Measurements from ENCODE around the gene DPEP3.

The DPEP3 gene

DNA sequence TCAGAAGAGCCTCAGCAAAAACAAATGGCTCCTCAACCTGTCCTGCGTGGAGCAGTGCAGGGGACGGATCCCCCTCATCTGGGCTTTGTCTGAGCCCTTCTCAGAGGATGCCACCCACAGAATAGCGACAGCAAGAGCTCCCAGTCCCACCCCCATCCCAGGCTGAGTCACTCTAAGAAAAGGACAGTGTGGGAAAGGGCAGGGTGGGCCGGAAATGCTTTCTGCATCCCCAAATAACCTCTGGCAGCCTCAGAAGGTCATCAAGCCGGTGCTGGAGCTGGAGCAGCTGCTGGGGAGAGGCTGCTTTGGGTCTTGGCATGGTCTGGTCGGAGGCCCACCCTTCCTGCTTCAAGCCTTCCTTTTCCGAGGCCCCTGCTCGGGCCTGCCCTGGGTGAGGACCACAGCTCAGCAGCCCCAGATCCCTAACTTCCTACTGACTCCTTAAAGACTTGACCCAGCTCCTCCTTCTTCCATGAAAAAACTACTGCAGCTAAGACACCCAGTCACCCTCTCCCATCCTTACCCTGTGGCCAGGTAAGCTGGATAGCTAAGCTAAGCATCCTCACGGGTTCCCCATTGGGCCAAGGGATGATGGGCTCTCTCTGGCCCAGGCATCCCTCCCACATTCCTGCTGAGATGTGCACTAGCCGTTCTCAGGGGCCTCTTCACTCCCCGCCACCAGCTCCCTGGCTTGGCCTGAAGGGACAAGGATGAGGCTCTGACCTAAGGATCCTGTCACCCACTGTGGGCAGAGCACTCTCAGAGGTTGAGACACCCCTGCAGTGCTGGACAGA lies 20.6 kb downstream of the DPEP3 start:
- TF ChIP-seq, protein P1, sequence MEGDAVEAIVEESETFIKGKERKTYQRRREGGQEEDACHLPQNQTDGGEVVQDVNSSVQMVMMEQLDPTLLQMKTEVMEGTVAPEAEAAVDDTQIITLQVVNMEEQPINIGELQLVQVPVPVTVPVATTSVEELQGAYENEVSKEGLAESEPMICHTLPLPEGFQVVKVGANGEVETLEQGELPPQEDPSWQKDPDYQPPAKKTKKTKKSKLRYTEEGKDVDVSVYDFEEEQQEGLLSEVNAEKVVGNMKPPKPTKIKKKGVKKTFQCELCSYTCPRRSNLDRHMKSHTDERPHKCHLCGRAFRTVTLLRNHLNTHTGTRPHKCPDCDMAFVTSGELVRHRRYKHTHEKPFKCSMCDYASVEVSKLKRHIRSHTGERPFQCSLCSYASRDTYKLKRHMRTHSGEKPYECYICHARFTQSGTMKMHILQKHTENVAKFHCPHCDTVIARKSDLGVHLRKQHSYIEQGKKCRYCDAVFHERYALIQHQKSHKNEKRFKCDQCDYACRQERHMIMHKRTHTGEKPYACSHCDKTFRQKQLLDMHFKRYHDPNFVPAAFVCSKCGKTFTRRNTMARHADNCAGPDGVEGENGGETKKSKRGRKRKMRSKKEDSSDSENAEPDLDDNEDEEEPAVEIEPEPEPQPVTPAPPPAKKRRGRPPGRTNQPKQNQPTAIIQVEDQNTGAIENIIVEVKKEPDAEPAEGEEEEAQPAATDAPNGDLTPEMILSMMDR (conservative IDR thresholded peaks at IDR 0.05; ENCODE audit: low read length): no peak
- DNase-seq (ENCODE audit: low read depth): peak; percentile 61
- H3K4me3 ChIP-seq (ENCODE audit: low read length): no peak overlapping the region

DNA sequence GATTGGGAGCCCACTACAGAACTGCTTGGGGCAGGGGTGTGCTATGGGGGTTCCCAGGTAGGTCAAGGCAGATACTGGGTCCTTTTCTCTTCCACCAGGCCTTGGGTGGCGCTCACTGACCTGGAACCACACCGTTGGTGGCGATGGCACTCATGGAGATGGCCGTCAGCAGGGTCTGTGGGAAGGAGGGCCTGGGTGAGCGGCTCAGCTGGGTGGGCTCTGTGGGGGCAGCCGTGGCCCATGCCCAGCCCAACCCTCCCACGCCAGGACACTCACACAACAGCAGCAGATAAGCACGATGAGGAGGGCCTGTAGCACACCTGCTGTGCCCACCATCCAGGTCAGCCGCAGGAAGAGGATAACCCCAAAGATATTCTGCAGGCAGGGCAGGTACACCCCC lies 22.7 kb downstream of the DPEP3 start:
- TF ChIP-seq, protein P1 (conservative IDR thresholded peaks at IDR 0.05; ENCODE audit: low read length): no peak
- no peak overlapping the region for H3K4me3 ChIP-seq (ENCODE audit: low read length)
- DNase-seq (ENCODE audit: low read depth): no peak

DNA sequence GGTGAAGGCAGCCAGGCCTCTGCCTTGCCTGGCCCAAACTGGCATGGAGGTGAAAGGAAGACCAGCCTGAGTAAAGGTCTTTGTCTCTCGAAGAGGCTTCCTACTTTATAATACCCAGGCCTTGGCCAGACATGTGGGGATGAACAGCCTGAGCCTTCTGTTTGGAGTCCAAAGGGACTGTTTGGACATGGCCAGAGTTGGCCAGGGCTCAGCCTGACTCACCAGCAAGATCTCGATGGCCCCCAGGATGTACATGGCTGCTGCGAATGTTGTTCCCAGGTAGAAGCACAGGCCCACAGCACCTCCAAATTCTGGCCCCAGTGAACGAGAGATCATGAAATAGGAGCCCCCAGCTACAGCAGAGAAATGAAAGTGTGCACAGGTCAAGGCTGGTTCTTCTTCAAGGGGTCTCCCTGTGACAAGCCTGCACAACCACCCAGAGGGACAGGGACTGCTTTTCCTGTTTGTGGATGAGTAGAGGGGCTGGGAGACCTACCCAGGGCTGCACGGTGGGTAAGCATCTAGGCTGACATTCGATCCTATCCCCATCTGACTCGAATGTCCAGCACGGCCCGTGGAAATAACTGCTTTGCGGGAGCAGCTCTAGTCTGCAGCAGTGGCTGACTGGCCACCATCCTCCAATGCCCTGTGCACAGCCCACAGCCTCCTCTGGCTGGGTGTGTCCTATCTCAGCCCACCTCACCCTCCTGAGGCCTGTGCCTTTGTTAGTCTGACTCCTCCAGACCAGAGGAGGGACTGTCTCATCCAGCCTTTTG lies 25.7 kb downstream of the DPEP3 start:
- H3K4me3 ChIP-seq (ENCODE audit: low read length): no peak overlapping the region
- TF ChIP-seq, protein P1 (conservative IDR thresholded peaks at IDR 0.05; ENCODE audit: low read length): no peak
- DNase-seq (ENCODE audit: low read depth): no peak

DNA sequence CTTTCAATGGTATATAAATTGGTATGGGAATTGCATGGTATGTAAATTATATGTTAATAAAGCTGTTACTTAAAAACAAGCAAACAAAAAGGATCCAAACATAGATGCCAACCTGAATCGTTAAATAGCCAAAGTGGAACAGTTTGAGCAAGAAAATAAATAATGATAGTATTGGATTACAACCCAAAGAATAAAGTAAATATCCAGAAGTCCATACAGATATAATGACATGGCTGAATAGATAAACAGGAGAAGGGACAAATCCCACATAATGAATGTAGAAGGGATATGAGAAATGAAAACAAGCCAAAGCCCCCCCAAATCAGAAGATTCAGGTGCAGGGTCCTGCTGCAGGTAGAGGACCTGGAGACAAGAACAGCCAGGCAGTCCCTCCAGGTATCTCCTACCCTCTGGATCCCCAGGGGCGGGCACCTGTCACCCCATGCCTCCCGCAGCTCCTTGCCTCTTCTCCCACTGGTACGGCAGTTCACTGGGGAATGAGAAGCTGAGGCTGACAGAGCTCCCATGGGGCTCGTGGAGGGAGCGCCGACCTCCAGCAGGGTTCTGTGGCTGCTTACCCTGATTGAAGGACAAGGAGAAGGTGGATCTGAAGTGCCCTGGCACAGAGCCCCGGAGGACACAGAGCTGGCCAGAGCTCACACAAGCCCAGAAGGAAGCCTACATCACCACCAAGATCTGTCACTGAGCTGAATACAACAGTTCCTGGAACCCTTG lies 26.5 kb downstream of the DPEP3 start:
- no peak for DNase-seq (ENCODE audit: low read depth)
- no peak overlapping the region for H3K4me3 ChIP-seq (ENCODE audit: low read length)
- TF ChIP-seq, protein P1 (conservative IDR thresholded peaks at IDR 0.05; ENCODE audit: low read length): no peak

DNA sequence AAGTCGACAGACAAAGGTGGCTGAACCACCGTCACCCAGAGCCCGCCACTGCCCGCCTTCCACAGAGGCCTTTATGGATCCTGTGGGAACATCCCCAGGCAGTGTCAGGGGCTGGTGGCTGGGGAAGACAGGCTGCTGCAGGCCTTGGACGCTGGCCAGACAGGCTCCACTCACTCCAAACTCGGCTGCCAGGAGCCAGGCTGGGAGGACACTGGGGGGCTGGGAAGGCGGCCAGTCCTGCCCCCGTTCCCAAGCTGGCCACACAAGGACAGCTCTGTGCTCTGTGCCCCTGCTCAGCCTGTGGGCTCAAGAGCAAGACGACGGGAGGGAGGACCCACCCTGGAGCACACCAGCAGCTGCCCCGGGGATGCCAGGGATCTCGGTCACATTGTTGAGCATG lies 28.8 kb downstream of the DPEP3 start:
- no peak for DNase-seq (ENCODE audit: low read depth)
- H3K4me3 ChIP-seq (ENCODE audit: low read length): no peak overlapping the region
- TF ChIP-seq, protein P1 (conservative IDR thresholded peaks at IDR 0.05; ENCODE audit: low read length): no peak

DNA sequence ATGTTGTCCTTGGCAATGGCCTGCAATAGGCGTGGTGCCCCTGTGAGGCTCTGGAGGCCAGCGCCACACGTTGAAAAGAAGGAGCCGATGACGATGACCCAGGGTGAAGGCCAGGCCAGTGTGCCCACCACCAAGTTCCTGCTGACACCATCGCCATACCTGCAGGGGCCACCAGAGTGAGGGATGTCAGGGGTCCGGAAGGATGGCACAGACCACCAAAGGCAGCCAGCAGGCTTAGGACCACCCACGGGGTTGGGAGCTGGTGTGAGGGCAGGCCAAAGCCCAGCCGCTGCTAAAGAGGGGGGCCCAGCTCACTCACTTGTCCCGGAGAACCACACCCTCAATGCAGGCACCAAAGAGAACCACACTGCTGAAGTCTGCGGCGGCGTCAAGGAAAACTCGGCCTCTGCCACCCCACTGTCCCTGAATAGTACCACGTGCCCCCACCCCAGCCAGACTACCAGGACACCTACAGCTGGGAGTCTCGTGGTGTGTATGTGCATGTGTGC lies 29.9 kb downstream of the DPEP3 start:
- DNase-seq (ENCODE audit: low read depth): no peak
- H3K4me3 ChIP-seq (ENCODE audit: low read length): no peak overlapping the region
- TF ChIP-seq, protein P1 (conservative IDR thresholded peaks at IDR 0.05; ENCODE audit: low read length): no peak
